HCT116 (cell line): ENCODE data around the gene CEP162. TPM values are rescaled to one million over a fixed set of nuclear protein-coding genes. Genes with fewer than 3 reads are reported as not detected.

Experiments
- ATAC-seq: fragments of 200-7000 bp; cut with Tn5 transposase; 2 replicates; pipeline ENCODE4 v1.9.1; 2020; ENCODE audit warnings: mild to moderate bottlenecking, moderate library complexity
- BruUV-seq: library from RNA; stranded (reverse); fragments of 400-500 nt; replicated peaks from 2 replicates; lab custom pipeline; 2021; lab: Mats Ljungman, UMichigan
- CTCF ChIA-PET: fragments of 300-600 bp; sonication (Branson Sonifier 250); formaldehyde crosslinking; loops from one replicate; lab custom pipeline; 2021; ENCODE audit warnings: antibody characterized with exemption; lab: Charles Lee
- POLR2A ChIA-PET: fragments of 300-600, 350-600 bp; sonication (Branson Sonifier 250); formaldehyde crosslinking; loops from one replicate; lab custom pipeline; 2021; ENCODE audit warnings: antibody characterized with exemption; lab: Charles Lee
- RAD21 ChIA-PET, 2 experiments: fragments of 300-600 bp; sonication (Branson Sonifier 250); formaldehyde crosslinking; loops; one replicate each; lab custom pipeline; 2023; ENCODE audit warnings: low total read pairs in 2 of 2; ENCODE audit not compliant: uncharacterized antibody in 2 of 2, unreplicated experiment in 2 of 2, low non-redundant PET in 1 of 2; lab: Charles Lee
- DNase-seq: peaks from one replicate; pipeline ENCODE4 v3.0.0-alpha.2; 2010; ENCODE audit warnings: low read depth, low spot score
- H2AFZ ChIP-seq: fragments of 200-600 bp; shearing (Covaris generic), sonication (generic); 2 replicates; pipeline ENCODE4 v1.6.1; 2017; ENCODE audit warnings: low read depth, mixed run types, mixed read lengths, antibody characterized with exemption, low read length; ENCODE audit not compliant: poor library complexity, severe bottlenecking
- H3K27ac ChIP-seq: 2 replicates; pipeline ENCODE4 v1.5.1; 2012; ENCODE audit warnings: low read depth, low read length
- H3K27me3 ChIP-seq: fragments of 200-600 bp; sonication (generic); 2 replicates; pipeline ENCODE4 v1.6.1; 2016; ENCODE audit warnings: mixed run types, low read length, mixed read lengths; ENCODE audit not compliant: insufficient read depth
- H3K36me3 ChIP-seq, 2 experiments: fragments of 200-500 bp in 1 of 2; fragments of 200-600 bp in 1 of 2; sonication (Bioruptor generic) in 1 of 2; sonication (generic) in 1 of 2; 2 replicates each; pipeline versions ENCODE4 v1.5.1 to v1.6.1; 2014 to 2016; ENCODE audit warnings: low read length in 2 of 2, inconsistent platforms in 1 of 2, mixed read lengths in 1 of 2, mixed run types in 1 of 2; ENCODE audit not compliant: insufficient read depth in 2 of 2, control insufficient read depth in 1 of 2
- H3K4me1 ChIP-seq, 2 experiments: fragments of 200-600 bp in 1 of 2; sonication (generic) in 1 of 2; 2 replicates each; pipeline versions ENCODE4 v1.5.1 to v1.6.1; 2012 to 2017; ENCODE audit warnings: low read length in 2 of 2, inconsistent platforms in 1 of 2, mild to moderate bottlenecking in 1 of 2, mixed read lengths in 1 of 2, mixed run types in 1 of 2, moderate library complexity in 1 of 2; ENCODE audit not compliant: insufficient read depth in 2 of 2, control insufficient read depth in 1 of 2
- H3K4me2 ChIP-seq: fragments of 200-600 bp; sonication (generic); 2 replicates; pipeline ENCODE4 v1.6.1; 2017; ENCODE audit warnings: mixed run types, low read length, mixed read lengths
- H3K4me3 ChIP-seq, 2 experiments: fragments of 200-600 bp in 1 of 2; sonication (generic) in 1 of 2; replicated peaks in 1 of 2; 2 replicates each; pipeline ENCODE4 v1.5.1; 2011 to 2016; ENCODE audit warnings: low read length in 2 of 2, control low read depth in 1 of 2, low read depth in 1 of 2, mild to moderate bottlenecking in 1 of 2, mixed read lengths in 1 of 2, mixed run types in 1 of 2
- H3K79me2 ChIP-seq: fragments of 200-600 bp; sonication (generic); 2 replicates; pipeline ENCODE4 v1.6.1; 2017; ENCODE audit warnings: mild to moderate bottlenecking, mixed run types, low read length, moderate library complexity, mixed read lengths; ENCODE audit not compliant: insufficient read depth
- H3K9ac ChIP-seq: fragments of 200-600 bp; sonication (generic); 2 replicates; pipeline ENCODE4 v1.6.1; 2016; ENCODE audit warnings: low read length, mixed read lengths
- H3K9me2 ChIP-seq: fragments of 200-600 bp; sonication (generic), shearing (Covaris generic); 2 replicates; pipeline ENCODE4 v1.6.1; 2017; ENCODE audit warnings: mixed run types, mild to moderate bottlenecking, moderate library complexity; ENCODE audit not compliant: insufficient read depth
- H3K9me3 ChIP-seq, 2 experiments: fragments of 200-500 bp in 1 of 2; fragments of 200-600 bp in 1 of 2; sonication (Bioruptor generic) in 1 of 2; sonication (generic) in 1 of 2; 2 replicates each; pipeline ENCODE4 v1.6.1; 2014 to 2017; ENCODE audit warnings: low read length in 2 of 2, mixed read lengths in 2 of 2, inconsistent platforms in 1 of 2, low read depth in 1 of 2, mild to moderate bottlenecking in 1 of 2, mixed run types in 1 of 2, moderate library complexity in 1 of 2; ENCODE audit not compliant: control insufficient read depth in 1 of 2, insufficient read depth in 1 of 2
- H4K20me1 ChIP-seq: fragments of 200-600 bp; sonication (generic), shearing (Covaris generic); 2 replicates; pipeline ENCODE4 v1.6.1; 2017; ENCODE audit warnings: mixed run types, mild to moderate bottlenecking, moderate library complexity; ENCODE audit not compliant: insufficient read depth
- EGR1 ChIP-seq: IDR thresholded peaks from 2 replicates; pipeline ENCODE4 v1.6.1; 2012; ENCODE audit warnings: low read depth
- EZH2 ChIP-seq: fragments of 200-600 bp; sonication (generic); IDR thresholded peaks from 2 replicates; pipeline ENCODE4 v1.6.1; 2017; ENCODE audit warnings: antibody characterized with exemption, mixed run types
- FOSL1 ChIP-seq: IDR thresholded peaks from 2 replicates; pipeline ENCODE4 v1.6.1; 2012; ENCODE audit warnings: low read depth
- POLR2A ChIP-seq: IDR thresholded peaks from 2 replicates; pipeline ENCODE4 v1.7.0; 2011; ENCODE audit warnings: borderline replicate concordance; ENCODE audit not compliant: insufficient read depth, insufficient read length; ENCODE audit errors: extremely low read depth
- ZBTB33 ChIP-seq: IDR thresholded peaks from 2 replicates; pipeline ENCODE4 v1.6.1; 2011; ENCODE audit warnings: mild to moderate bottlenecking, low read length, moderate library complexity; ENCODE audit not compliant: insufficient replicate concordance; ENCODE audit errors: extremely low read depth
- ZFX ChIP-seq: fragments of 450-650 bp; IDR thresholded peaks from 2 replicates; pipeline ENCODE4 v1.6.1; 2017
- intact Hi-C: fragments of 100-400 bp; cut with micrococcal nuclease; formaldehyde crosslinking; loops from 2 replicates; pipeline ENCODE4 v1.10.0; 2022
- total RNA-seq: library from RNA; stranded (reverse); gene quantifications from one replicate; pipeline ENCODE4 v1.2.1, GENCODE V29; 2021; ENCODE audit not compliant: unreplicated experiment
- TF ChIP-seq, protein P1 (sequence below), 3 experiments: fragments of 200-600 bp in 1 of 3; sonication (generic) in 1 of 3; IDR thresholded peaks in 2 of 3; conservative IDR thresholded peaks in 1 of 3; 2 replicates each; pipeline ENCODE4 v1.5.1; 2012 to 2017; ENCODE audit warnings: low read depth in 2 of 3, low read length in 2 of 3, antibody characterized with exemption in 1 of 3, borderline replicate concordance in 1 of 3, control low read depth in 1 of 3, mild to moderate bottlenecking in 1 of 3, mixed read lengths in 1 of 3, mixed run types in 1 of 3, moderate library complexity in 1 of 3; ENCODE audit not compliant: insufficient read depth in 1 of 3

The CEP162 gene
- total RNA-seq, 1 experiment from 2014 or later, result 5.5 TPM

DNA sequence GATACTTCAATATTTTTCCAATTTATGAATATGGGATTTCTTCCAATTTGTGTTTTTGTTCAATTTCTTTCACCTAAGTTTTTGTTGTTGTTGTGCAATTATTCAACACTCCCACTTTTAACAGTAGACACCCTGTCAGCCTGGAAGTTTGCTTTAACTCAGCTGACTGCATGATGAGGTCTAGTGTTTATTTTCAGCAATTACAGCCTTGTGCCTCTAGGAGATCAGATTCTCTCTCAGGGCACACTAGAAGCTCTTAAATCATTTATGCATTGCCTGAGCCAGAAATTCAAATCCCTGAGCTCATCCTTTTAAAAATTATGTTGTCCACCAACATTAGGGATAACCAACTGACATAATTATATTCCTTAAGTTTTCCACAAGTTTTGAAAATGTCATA lies 108.2 kb downstream of the CEP162 start:
- ChIA-PET CTCF (no interaction called here), RAD21 (no interaction called here), POLR2A (no interaction called here)
- no peak for TF ChIP-seq POLR2A
- TF ChIP-seq, protein P1, sequence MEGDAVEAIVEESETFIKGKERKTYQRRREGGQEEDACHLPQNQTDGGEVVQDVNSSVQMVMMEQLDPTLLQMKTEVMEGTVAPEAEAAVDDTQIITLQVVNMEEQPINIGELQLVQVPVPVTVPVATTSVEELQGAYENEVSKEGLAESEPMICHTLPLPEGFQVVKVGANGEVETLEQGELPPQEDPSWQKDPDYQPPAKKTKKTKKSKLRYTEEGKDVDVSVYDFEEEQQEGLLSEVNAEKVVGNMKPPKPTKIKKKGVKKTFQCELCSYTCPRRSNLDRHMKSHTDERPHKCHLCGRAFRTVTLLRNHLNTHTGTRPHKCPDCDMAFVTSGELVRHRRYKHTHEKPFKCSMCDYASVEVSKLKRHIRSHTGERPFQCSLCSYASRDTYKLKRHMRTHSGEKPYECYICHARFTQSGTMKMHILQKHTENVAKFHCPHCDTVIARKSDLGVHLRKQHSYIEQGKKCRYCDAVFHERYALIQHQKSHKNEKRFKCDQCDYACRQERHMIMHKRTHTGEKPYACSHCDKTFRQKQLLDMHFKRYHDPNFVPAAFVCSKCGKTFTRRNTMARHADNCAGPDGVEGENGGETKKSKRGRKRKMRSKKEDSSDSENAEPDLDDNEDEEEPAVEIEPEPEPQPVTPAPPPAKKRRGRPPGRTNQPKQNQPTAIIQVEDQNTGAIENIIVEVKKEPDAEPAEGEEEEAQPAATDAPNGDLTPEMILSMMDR (IDR thresholded peaks at IDR 0.05 in 2 of 3, conservative IDR thresholded peaks at IDR 0.05 in 1 of 3; ENCODE audit: borderline replicate concordance in 1 of 3, insufficient read depth in 1 of 3, low read depth in 2 of 3, low read length in 2 of 3), result 0 out of 6 replicates have a peak, but pooled peaks of 2 of the 3 experiments have one; percentile 12 to 15
- no peaks in the 10 kb centered on the region for H3K9me2 ChIP-seq
- ATAC-seq (peak; percentile 62; the same call in 1 of the 2 replicates), DNase-seq (no peak)
- H3K9me3 ChIP-seq, result no peaks in the 10 kb centered on the region
- H3K79me2 ChIP-seq, result no peaks in the 10 kb centered on the region
- no peak overlapping the region for H3K4me2 ChIP-seq
- H4K20me1 ChIP-seq, result no peaks in the 10 kb centered on the region
- H3K27me3 ChIP-seq, result no peaks in the 10 kb centered on the region
- no TSS peak for BruUV-seq
- H3K4me1 ChIP-seq, result no peaks in the 10 kb centered on the region
- intact Hi-C loops, result no loop called here
- H3K27ac ChIP-seq, result no peak overlapping the region
- H3K4me3 ChIP-seq, result no peak overlapping the region
- H2AFZ ChIP-seq, result no peak overlapping the region
- H3K9ac ChIP-seq, result no peak overlapping the region
- no peaks in the 10 kb centered on the region for H3K36me3 ChIP-seq

GRCh38 chr6:84118191-84118590 lies 109.3 kb downstream of the CEP162 start:
- H4K20me1 ChIP-seq, result no peaks in the 10 kb centered on the region
- no peaks in the 10 kb centered on the region for H3K9me3 ChIP-seq
- ChIA-PET CTCF (no interaction called here), RAD21 (no interaction called here), POLR2A (no interaction called here)
- H3K4me3 ChIP-seq, result no peak overlapping the region
- no peaks in the 10 kb centered on the region for H3K27me3 ChIP-seq
- no peak overlapping the region for H3K4me2 ChIP-seq
- DNase-seq, result no peak
- no peaks in the 10 kb centered on the region for H3K4me1 ChIP-seq
- no peak for ATAC-seq
- no peaks in the 10 kb centered on the region for H3K36me3 ChIP-seq
- no peak overlapping the region for H3K27ac ChIP-seq
- intact Hi-C loops, result no loop called here
- H3K79me2 ChIP-seq, result no peaks in the 10 kb centered on the region
- H3K9me2 ChIP-seq, result no peaks in the 10 kb centered on the region
- H2AFZ ChIP-seq, result no peak overlapping the region
- BruUV-seq, result no TSS peak
- H3K9ac ChIP-seq, result no peak overlapping the region
- no peak for TF ChIP-seq FOSL1
- no peak for TF ChIP-seq EGR1
- TF ChIP-seq, protein P1 (IDR thresholded peaks at IDR 0.05 in 2 of 3, conservative IDR thresholded peaks at IDR 0.05 in 1 of 3; ENCODE audit: borderline replicate concordance in 1 of 3, insufficient read depth in 1 of 3, low read depth in 2 of 3, low read length in 2 of 3), result no peak
- no peak for TF ChIP-seq EZH2
- no peak for TF ChIP-seq ZBTB33
- no peak for TF ChIP-seq ZFX
- no peak for TF ChIP-seq POLR2A
